Gastrocnemius medialis (tissue), 4 donors: ENCODE results near the gene LPIN1. TPM values are rescaled to one million over a fixed set of nuclear protein-coding genes. Genes with fewer than 3 reads are reported as not detected.

Experiments
- ATAC-seq, 2 donors: fragments of 150-250 bp; one replicate each; pipeline ENCODE4 v1.9.1; 2016
- DNase-seq, 2 donors: peaks; one replicate each; pipeline ENCODE4 v3.0.0-alpha.2; 2019
- H3K27ac ChIP-seq, 4 donors: fragments of 200-600 bp; sonication (generic); 1 replicate in 1 of 4; 2 replicates in 3 of 4; pipeline ENCODE4 v1.5.1; 2016 to 2018; ENCODE audit warnings: mild to moderate bottlenecking in 2 of 4, moderate library complexity in 1 of 4
- H3K27me3 ChIP-seq, 3 donors: fragments of 200-600 bp; sonication (generic) in 2 of 3; 1 replicate in 1 of 3; 2 replicates in 2 of 3; pipeline versions ENCODE4 v1.5.1 to v1.6.0; 2016 to 2019; ENCODE audit warnings: mild to moderate bottlenecking in 1 of 3, moderate library complexity in 1 of 3
- H3K36me3 ChIP-seq, 2 donors: fragments of 200-600 bp; sonication (generic) in 1 of 2; one replicate each; pipeline ENCODE4 v1.5.1; 2017 to 2018
- H3K4me1 ChIP-seq, 2 donors: fragments of 200-600 bp; sonication (generic) in 1 of 2; one replicate each; pipeline ENCODE4 v1.5.1; 2016 to 2017; ENCODE audit warnings: mild to moderate bottlenecking in 2 of 2
- H3K4me3 ChIP-seq, 4 donors: fragments of 200-600 bp; sonication (generic) in 3 of 4; 1 replicate in 1 of 4; 2 replicates in 3 of 4; pipeline ENCODE4 v1.5.1; 2016 to 2019; ENCODE audit warnings: mild to moderate bottlenecking in 2 of 4
- H3K9me3 ChIP-seq, 3 donors: fragments of 200-600 bp; sonication (generic) in 2 of 3; 1 replicate in 1 of 3; 2 replicates in 2 of 3; pipeline ENCODE4 v1.5.1; 2016 to 2019
- CTCF ChIP-seq, 5 experiments: fragments of 450-650 bp in 3 of 5; fragments of 200-600 bp in 2 of 5; sonication (generic) in 2 of 5; IDR thresholded peaks in 4 of 5; conservative IDR thresholded peaks in 1 of 5; 1 replicate in 4 of 5; 2 replicates in 1 of 5; pipeline ENCODE4 v1.5.1; 2016 to 2019; ENCODE audit warnings: antibody characterized with exemption in 5 of 5, mild to moderate bottlenecking in 3 of 5, moderate library complexity in 3 of 5
- POLR2A ChIP-seq, 2 donors: fragments of 450-650 bp; IDR thresholded peaks; one replicate each; pipeline ENCODE4 v1.6.1; 2017; ENCODE audit warnings: antibody characterized with exemption in 2 of 2, mild to moderate bottlenecking in 2 of 2, moderate library complexity in 2 of 2
- in situ Hi-C, 4 donors: fragments of 200-750 bp; cut with MboI; loops; one replicate each; pipeline versions ENCODE4 v1.15.0 to v1.8.0; 2017; ENCODE audit warnings: low sequenced_read_pairs in 4 of 4
- intact Hi-C: fragments of 100-400 bp; cut with DNase I; formaldehyde crosslinking; loops from one replicate; pipeline ENCODE4 v1.15.1; 2023; ENCODE audit warnings: low total_unique reads
- total RNA-seq, 4 donors: library from RNA; depleted of rRNA; stranded (reverse); fragments of >200 nt; gene quantifications; one replicate each; pipeline versions ENCODE4 v1.1.0 to v1.2.3, GENCODE V29; 2016

LPIN1 gene
- total RNA-seq, 4 donors from 2014 or later, result 292 to 606 (median 472) TPM

- TF ChIP-seq POLR2A (IDR thresholded peaks at IDR 0.05), result no peak
- TF ChIP-seq CTCF (IDR thresholded peaks at IDR 0.05 in 4 of 5, conservative IDR thresholded peaks at IDR 0.05 in 1 of 5), result no peak
- intact Hi-C loops, result no loop called here
- no peak overlapping the region for H3K4me3 ChIP-seq
- no peaks in the 10 kb centered on the region for H3K36me3 ChIP-seq
- no peaks in the 10 kb centered on the region for H3K27me3 ChIP-seq
- H3K9me3 ChIP-seq, result no peaks in the 10 kb centered on the region
- H3K4me1 ChIP-seq, result no peaks in the 10 kb centered on the region
- H3K27ac ChIP-seq, result no peak overlapping the region
- in situ Hi-C loops, result loop anchor here in 2 of 4 donors (25.0 kb wide), 2 partner anchors 589 to 839 kb away; partner anchors contain the start of gene TRIB2 (in 2 of the 2)
- ATAC-seq (no peak), DNase-seq (no peak)
Measured at GRCh38 chr2:11872948-11873269, 126.5 kb downstream of the LPIN1 start.

DNA sequence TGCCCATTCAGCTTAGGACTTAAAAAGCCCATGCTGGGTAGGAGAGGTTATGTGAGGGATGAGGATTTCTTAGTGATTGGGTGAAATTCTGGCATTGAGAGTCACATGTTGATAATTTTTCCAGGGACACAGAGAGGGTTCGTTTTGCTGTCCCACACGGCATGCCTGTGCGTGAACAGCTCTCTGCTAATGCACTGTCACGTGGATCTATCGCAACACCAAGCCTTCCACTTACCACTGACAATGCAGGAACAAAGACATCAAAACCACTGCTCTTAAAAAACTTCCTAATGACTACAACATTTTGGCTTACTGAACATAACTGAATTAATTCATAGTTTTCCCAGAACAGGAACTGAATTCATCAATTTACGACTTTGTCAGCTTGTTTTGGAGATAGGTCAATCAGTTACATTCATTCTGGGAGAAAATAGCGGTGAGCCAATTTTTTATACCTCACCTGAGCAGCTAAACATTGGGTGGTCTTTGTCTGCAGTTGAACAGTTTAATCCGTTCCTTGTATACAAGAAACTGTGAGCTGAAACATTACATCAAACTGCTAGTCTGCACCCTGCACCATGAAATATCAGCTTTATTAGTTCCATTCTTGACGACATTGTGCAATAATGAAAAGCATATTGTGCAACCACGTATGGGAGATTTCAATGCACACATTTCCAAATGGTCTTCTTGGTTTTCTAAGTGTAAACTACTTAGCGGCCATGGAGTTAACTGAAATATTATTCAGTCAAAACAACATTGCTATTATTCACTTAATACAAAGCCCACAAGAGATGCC lies 127.1 kb downstream of the LPIN1 start:
- ATAC-seq (no peak), DNase-seq (no peak)
- no peaks in the 10 kb centered on the region for H3K27me3 ChIP-seq
- H3K27ac ChIP-seq, result no peak overlapping the region
- intact Hi-C loops, result no loop called here
- H3K36me3 ChIP-seq, result no peaks in the 10 kb centered on the region
- no peak overlapping the region for H3K4me3 ChIP-seq
- TF ChIP-seq POLR2A (IDR thresholded peaks at IDR 0.05) (no peak), CTCF (IDR thresholded peaks at IDR 0.05 in 4 of 5, conservative IDR thresholded peaks at IDR 0.05 in 1 of 5) (no peak)
- in situ Hi-C loops, result loop anchor here in 2 of 4 donors (25.0 kb wide), 2 partner anchors 589 to 839 kb away; partner anchors contain the start of gene TRIB2 (in 2 of the 2)
- no peaks in the 10 kb centered on the region for H3K9me3 ChIP-seq
- no peaks in the 10 kb centered on the region for H3K4me1 ChIP-seq

- in situ Hi-C loops, result loop anchor here in 2 of 4 donors (25.0 kb wide), 2 partner anchors 587 to 837 kb away; partner anchors contain the start of gene TRIB2 (in 2 of the 2)
- Histone ChIP-seq H3K27ac (no peak overlapping the region), H3K27me3 (no peaks in the 10 kb centered on the region), H3K36me3 (no peaks in the 10 kb centered on the region), H3K9me3 (no peaks in the 10 kb centered on the region), H3K4me1 (no peaks in the 10 kb centered on the region), H3K4me3 (no peak overlapping the region)
- DNase-seq, result no peak
- intact Hi-C loops, result no loop called here
- no peak for ATAC-seq
- TF ChIP-seq POLR2A (IDR thresholded peaks at IDR 0.05) (no peak), CTCF (IDR thresholded peaks at IDR 0.05 in 4 of 5, conservative IDR thresholded peaks at IDR 0.05 in 1 of 5) (no peak)
Measured at GRCh38 chr2:11874861-11875260, 128.4 kb downstream of the LPIN1 start.

GRCh38 chr2:11875481-11875880 lies 129.0 kb downstream of the LPIN1 start:
- no peaks in the 10 kb centered on the region for H3K4me1 ChIP-seq
- H3K9me3 ChIP-seq, result no peaks in the 10 kb centered on the region
- no peak for DNase-seq
- no peak overlapping the region for H3K4me3 ChIP-seq
- no peaks in the 10 kb centered on the region for H3K27me3 ChIP-seq
- H3K36me3 ChIP-seq, result no peaks in the 10 kb centered on the region
- no peak for TF ChIP-seq CTCF (IDR thresholded peaks at IDR 0.05 in 4 of 5, conservative IDR thresholded peaks at IDR 0.05 in 1 of 5)
- TF ChIP-seq POLR2A (IDR thresholded peaks at IDR 0.05), result no peak
- H3K27ac ChIP-seq, result no peak overlapping the region
- intact Hi-C loops, result no loop called here
- no peak for ATAC-seq
- in situ Hi-C loops, result no loop called here
